CD4-positive, alpha-beta T cell treated with Interleukin-12 subunit alpha and Interleukin-12 subunit beta, for 1 hour (primary cell): ENCODE measurements around the gene HIGD1C.
"Not testable (repeated sequence)": the region's sequence is repeated elsewhere in the genome, so short reads cannot be mapped to it uniquely, and the experiment has no call there.

Source experiments
- DNase-seq: peaks from one replicate; pipeline ENCODE4 v3.0.0-alpha.2; 2020

Gene HIGD1C

GRCh38 chr12:50952510-50952909 lies at the start of gene HIGD1C:
Gene HIGD1C, plus strand, starts transcription at chr12:50952544. Its CDS starts 1,455 bp downstream, at chr12:50953999.
- no peak for DNase-seq

GRCh38 chr12:50908479-50908878 lies 43.9 kb upstream of the HIGD1C start:
- DNase-seq: not testable (repeated sequence)

GRCh38 chr12:50912361-50912760 lies 40.0 kb upstream of the HIGD1C start:
- DNase-seq: not testable (repeated sequence)

GRCh38 chr12:50913224-50913623 lies 39.1 kb upstream of the HIGD1C start:
- DNase-seq: no peak

GRCh38 chr12:50914872-50915484 lies 37.4 kb upstream of the HIGD1C start:
- no peak for DNase-seq

- DNase-seq: no peak
These were observed 36.1 kb upstream of the HIGD1C start for GRCh38 chr12:50916292-50916691.

GRCh38 chr12:50918584-50919316 lies 33.6 kb upstream of the HIGD1C start:
- no peak for DNase-seq

- no peak for DNase-seq
These were observed 29.5 kb upstream of the HIGD1C start for GRCh38 chr12:50922820-50923219.

GRCh38 chr12:50923361-50924130 lies 28.8 kb upstream of the HIGD1C start:
- DNase-seq: no peak

- no peak for DNase-seq
These were observed 28.3 kb upstream of the HIGD1C start for GRCh38 chr12:50924131-50924438.

GRCh38 chr12:50924439-50925341 lies 27.7 kb upstream of the HIGD1C start:
- DNase-seq: peak; percentile 52

- DNase-seq: no peak
These were observed 27.0 kb upstream of the HIGD1C start for GRCh38 chr12:50925342-50925651.

GRCh38 chr12:50925920-50926319 lies 26.4 kb upstream of the HIGD1C start:
- no peak for DNase-seq

- DNase-seq: no peak
These were observed 25.9 kb upstream of the HIGD1C start for GRCh38 chr12:50926415-50926814.

- not testable (repeated sequence) for DNase-seq
These were observed 25.4 kb upstream of the HIGD1C start for GRCh38 chr12:50926932-50927331.

GRCh38 chr12:50927356-50927755 lies 25.0 kb upstream of the HIGD1C start:
- DNase-seq: no peak

- no peak for DNase-seq
These were observed 24.5 kb upstream of the HIGD1C start for GRCh38 chr12:50927766-50928224.

- no peak for DNase-seq
These were observed 24.0 kb upstream of the HIGD1C start for GRCh38 chr12:50928392-50928791.

GRCh38 chr12:50929831-50930230 lies 22.5 kb upstream of the HIGD1C start:
- no peak for DNase-seq

GRCh38 chr12:50930477-50930876 lies 21.9 kb upstream of the HIGD1C start:
- not testable (repeated sequence) for DNase-seq

- no peak for DNase-seq
These were observed 19.5 kb upstream of the HIGD1C start for GRCh38 chr12:50932787-50933280.

GRCh38 chr12:50933459-50934124 lies 18.8 kb upstream of the HIGD1C start:
- DNase-seq: no peak
